DOHH2 (cell line): Measurements from ENCODE around the gene CLK3.

ENCODE experiments used
- EZH2phosphoT487 ChIP-seq: fragments of 200-600 bp; sonication (generic); IDR thresholded peaks from 2 replicates; pipeline ENCODE4 v1.6.1; 2017; ENCODE audit warnings: borderline replicate concordance, mild to moderate bottlenecking, antibody characterized with exemption, low read length, moderate library complexity, mixed read lengths
- TF ChIP-seq, protein P1 (sequence below): fragments of 200-600 bp; sonication (generic); IDR thresholded peaks from one replicate; pipeline ENCODE4 v1.5.1; 2014; ENCODE audit warnings: antibody characterized with exemption, mild to moderate bottlenecking, low read depth, low read length; ENCODE audit not compliant: poor library complexity, severe bottlenecking

DNA sequence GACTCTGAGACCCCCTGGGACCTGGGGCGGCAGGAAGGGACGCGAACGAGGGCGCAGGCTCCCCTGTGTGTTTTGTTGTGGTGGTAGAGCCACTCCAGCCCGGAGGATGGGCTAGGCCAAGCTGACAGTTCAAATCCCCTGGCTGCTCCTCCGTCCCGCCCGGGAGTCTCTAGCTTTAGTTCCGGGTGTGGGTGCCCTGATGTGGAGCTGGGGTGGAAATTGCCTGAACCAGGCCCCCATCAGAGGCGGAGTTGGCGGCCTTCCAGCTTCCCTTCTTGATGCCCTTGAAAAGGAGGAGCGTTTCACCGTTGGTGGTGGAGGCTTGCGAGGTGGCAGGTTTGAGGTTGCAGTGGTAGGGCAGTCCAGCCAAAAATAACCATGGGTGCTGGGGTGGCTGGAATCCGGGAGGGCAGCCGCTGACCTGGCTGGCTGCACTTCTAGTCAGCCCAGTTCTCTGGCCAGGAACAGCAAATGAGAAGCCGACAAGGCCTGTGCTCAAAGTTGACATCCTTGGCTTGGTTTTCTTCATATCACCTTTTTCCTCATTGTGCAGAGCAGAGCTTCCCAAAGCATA is 817 bp downstream of the CLK3 start:
- TF ChIP-seq, protein P1, sequence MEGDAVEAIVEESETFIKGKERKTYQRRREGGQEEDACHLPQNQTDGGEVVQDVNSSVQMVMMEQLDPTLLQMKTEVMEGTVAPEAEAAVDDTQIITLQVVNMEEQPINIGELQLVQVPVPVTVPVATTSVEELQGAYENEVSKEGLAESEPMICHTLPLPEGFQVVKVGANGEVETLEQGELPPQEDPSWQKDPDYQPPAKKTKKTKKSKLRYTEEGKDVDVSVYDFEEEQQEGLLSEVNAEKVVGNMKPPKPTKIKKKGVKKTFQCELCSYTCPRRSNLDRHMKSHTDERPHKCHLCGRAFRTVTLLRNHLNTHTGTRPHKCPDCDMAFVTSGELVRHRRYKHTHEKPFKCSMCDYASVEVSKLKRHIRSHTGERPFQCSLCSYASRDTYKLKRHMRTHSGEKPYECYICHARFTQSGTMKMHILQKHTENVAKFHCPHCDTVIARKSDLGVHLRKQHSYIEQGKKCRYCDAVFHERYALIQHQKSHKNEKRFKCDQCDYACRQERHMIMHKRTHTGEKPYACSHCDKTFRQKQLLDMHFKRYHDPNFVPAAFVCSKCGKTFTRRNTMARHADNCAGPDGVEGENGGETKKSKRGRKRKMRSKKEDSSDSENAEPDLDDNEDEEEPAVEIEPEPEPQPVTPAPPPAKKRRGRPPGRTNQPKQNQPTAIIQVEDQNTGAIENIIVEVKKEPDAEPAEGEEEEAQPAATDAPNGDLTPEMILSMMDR = no peak
- no peak for TF ChIP-seq EZH2phosphoT487
